SKM-1 (cell line): ENCODE measurements around the gene ARL3.
A peak's percentile ranks its signal among the peaks of the same experiment; 100 is the strongest.
"Not testable (repeated sequence)": the region's sequence is repeated elsewhere in the genome, so short reads cannot be mapped to it uniquely, and the experiment has no call there.

ENCODE experiments used
- DNase-seq: peaks from one replicate; lab custom pipeline; 2025; ENCODE audit not compliant: unreplicated experiment; lab: John Stamatoyannopoulos, UW

The ARL3 gene

GRCh38 chr10:102705531-102705930 lies 8.7 kb downstream of the ARL3 start:
- no peak for DNase-seq

- no peak for DNase-seq
Measured at GRCh38 chr10:102704915-102705314, 9.3 kb downstream of the ARL3 start.

- DNase-seq: no peak
Measured at GRCh38 chr10:102702742-102703141, 11.5 kb downstream of the ARL3 start.

- no peak for DNase-seq
Measured at GRCh38 chr10:102701796-102702195, 12.4 kb downstream of the ARL3 start.

GRCh38 chr10:102701272-102701671 lies 12.9 kb downstream of the ARL3 start:
- no peak for DNase-seq

- DNase-seq: no peak
Measured at GRCh38 chr10:102698894-102699293, 15.3 kb downstream of the ARL3 start.

GRCh38 chr10:102696736-102697135 lies 17.5 kb downstream of the ARL3 start:
- DNase-seq: no peak

GRCh38 chr10:102695401-102695800 lies 18.8 kb downstream of the ARL3 start:
- DNase-seq: not testable (repeated sequence)

- no peak for DNase-seq
Measured at GRCh38 chr10:102691285-102692066, 22.7 kb downstream of the ARL3 start.

GRCh38 chr10:102683736-102684135 lies 30.5 kb downstream of the ARL3 start:
- no peak for DNase-seq

GRCh38 chr10:102682981-102683380 lies 31.2 kb downstream of the ARL3 start:
- no peak for DNase-seq

GRCh38 chr10:102682416-102682815 lies 31.8 kb downstream of the ARL3 start:
- no peak for DNase-seq

- DNase-seq: no peak
Measured at GRCh38 chr10:102681696-102682095, 32.5 kb downstream of the ARL3 start.

- no peak for DNase-seq
Measured at GRCh38 chr10:102679596-102679995, 34.6 kb downstream of the ARL3 start.

- no peak for DNase-seq
Measured at GRCh38 chr10:102678842-102679289, 35.3 kb downstream of the ARL3 start.

- no peak for DNase-seq
Measured at GRCh38 chr10:102678068-102678400, 36.2 kb downstream of the ARL3 start.

GRCh38 chr10:102677331-102678067 lies 36.7 kb downstream of the ARL3 start:
- DNase-seq: no peak

- no peak for DNase-seq
Measured at GRCh38 chr10:102676534-102677315, 37.5 kb downstream of the ARL3 start.

GRCh38 chr10:102675666-102676533 lies 38.3 kb downstream of the ARL3 start:
- peak; percentile 73 for DNase-seq

- no peak for DNase-seq
Measured at GRCh38 chr10:102675011-102675665, 39.1 kb downstream of the ARL3 start.
